GM13977 (cell line): ENCODE results near the gene MAL.

ENCODE experiments used
- DNase-seq: peaks from one replicate; pipeline ENCODE4 v3.0.0; 2012; ENCODE audit warnings: low spot score
- CTCF ChIP-seq: IDR thresholded peaks from 2 replicates; pipeline ENCODE4 v1.5.1; 2012; ENCODE audit warnings: mild to moderate bottlenecking, control low read depth; ENCODE audit not compliant: insufficient read depth; ENCODE audit errors: extremely low read depth, missing control alignments
- in situ Hi-C: fragments of 300-500 bp; cut with MboI; formaldehyde crosslinking; loops from one replicate; pipeline ENCODE4 v1.12.0; 2022; ENCODE audit warnings: low sequenced_read_pairs, low pct_unique_long_range_greater_than_20kb, mixed read lengths, inconsistent platforms; ENCODE audit not compliant: unreplicated experiment

MAL gene

GRCh38 chr2:94996305-94997100, 29.0 kb upstream of the MAL start:
- in situ Hi-C loops = no loop called here
- TF ChIP-seq CTCF = no peak
- no peak for DNase-seq

- in situ Hi-C loops = no loop called here
- no peak for DNase-seq
- TF ChIP-seq CTCF = no peak
Measured at GRCh38 chr2:94997981-94998930, 27.3 kb upstream of the MAL start.

GRCh38 chr2:94999431-94999883, 26.1 kb upstream of the MAL start:
- TF ChIP-seq CTCF = no peak
- no peak for DNase-seq
- in situ Hi-C loops = no loop called here

- TF ChIP-seq CTCF = no peak
- in situ Hi-C loops = no loop called here
- no peak for DNase-seq
Measured at GRCh38 chr2:95001051-95001562, 24.4 kb upstream of the MAL start.

- no peak for TF ChIP-seq CTCF
- in situ Hi-C loops = no loop called here
- DNase-seq = no peak
Measured at GRCh38 chr2:95001701-95002100, 23.8 kb upstream of the MAL start.

- in situ Hi-C loops = no loop called here
- TF ChIP-seq CTCF = no peak
- DNase-seq = no peak
Measured at GRCh38 chr2:95002498-95002897, 23.0 kb upstream of the MAL start.
